HUES64 (cell line): ENCODE measurements around the gene MAOA.
"Not testable (repeated sequence)": the region's sequence is repeated elsewhere in the genome, so short reads cannot be mapped to it uniquely, and the experiment has no call there.

Source experiments
- H3K27ac ChIP-seq: 2 replicates; pipeline ENCODE4 v1.7.0; 2013; ENCODE audit warnings: low read depth, low read length, inconsistent platforms
- H3K27me3 ChIP-seq: 2 replicates; pipeline ENCODE4 v1.6.1; 2013; ENCODE audit warnings: mild to moderate bottlenecking, low read length; ENCODE audit not compliant: insufficient read depth
- H3K36me3 ChIP-seq: 2 replicates; pipeline ENCODE4 v1.6.1; 2013; ENCODE audit warnings: mild to moderate bottlenecking, low read length; ENCODE audit not compliant: insufficient read depth
- H3K4me1 ChIP-seq: 2 replicates; pipeline ENCODE4 v1.6.1; 2013; ENCODE audit warnings: mild to moderate bottlenecking, low read length, moderate library complexity; ENCODE audit not compliant: insufficient read depth
- H3K4me3 ChIP-seq: 2 replicates; pipeline ENCODE4 v1.5.1; 2013; ENCODE audit warnings: mild to moderate bottlenecking, low read length, moderate library complexity
- H3K9ac ChIP-seq: 2 replicates; pipeline ENCODE4 v1.6.1; 2013; ENCODE audit warnings: mild to moderate bottlenecking, low read depth, low read length
- H3K9me3 ChIP-seq: 2 replicates; pipeline ENCODE4 v1.6.1; 2013; ENCODE audit warnings: low read depth, low read length; ENCODE audit not compliant: insufficient read depth
- WGBS: fragments of 150-250, 120-280 bp; methylation state at CpG from one replicate; pipeline ENCODE4 v1.1.7; 2013; ENCODE audit warnings: missing lambda C conversion rate; 5-methylcytosine and 5-hydroxymethylcytosine counted together

The MAOA gene

GRCh38 chrX:43718081-43718480, 62.0 kb downstream of the MAOA start:
- Histone ChIP-seq H3K27ac (no peak overlapping the region), H3K27me3 (no peaks in the 10 kb centered on the region), H3K36me3 (no peaks in the 10 kb centered on the region), H3K9ac (no peak overlapping the region), H3K4me1 (no peaks in the 10 kb centered on the region), H3K9me3 (no peaks in the 10 kb centered on the region), H3K4me3 (no peak overlapping the region)
- 83% methylated on average over 1 of the region's 1 CpG for WGBS

GRCh38 chrX:43718546-43718945, 62.4 kb downstream of the MAOA start:
- Histone ChIP-seq H3K9ac (no peak overlapping the region), H3K36me3 (no peaks in the 10 kb centered on the region), H3K27ac (no peak overlapping the region), H3K4me1 (no peaks in the 10 kb centered on the region), H3K4me3 (no peak overlapping the region), H3K9me3 (no peaks in the 10 kb centered on the region), H3K27me3 (no peaks in the 10 kb centered on the region)
- WGBS: 90% methylated on average over 6 of the region's 6 CpGs

GRCh38 chrX:43718956-43719355, 62.9 kb downstream of the MAOA start:
- Histone ChIP-seq H3K27me3 (no peaks in the 10 kb centered on the region), H3K27ac (no peak overlapping the region), H3K9me3 (no peaks in the 10 kb centered on the region), H3K36me3 (no peaks in the 10 kb centered on the region), H3K9ac (no peak overlapping the region), H3K4me3 (no peak overlapping the region), H3K4me1 (no peaks in the 10 kb centered on the region)
- 92% methylated on average over 1 of the region's 1 CpG for WGBS

- Histone ChIP-seq H3K9me3 (no peaks in the 10 kb centered on the region), H3K9ac (no peak overlapping the region), H3K4me1 (no peaks in the 10 kb centered on the region), H3K36me3 (no peaks in the 10 kb centered on the region), H3K27ac (no peak overlapping the region), H3K27me3 (no peaks in the 10 kb centered on the region), H3K4me3 (no peak overlapping the region)
- WGBS: 89% methylated on average over 3 of the region's 3 CpGs
Observed at GRCh38 chrX:43720082-43720481, 64.0 kb downstream of the MAOA start.

GRCh38 chrX:43720961-43721360, 64.9 kb downstream of the MAOA start:
- Histone ChIP-seq H3K9me3 (no peaks in the 10 kb centered on the region), H3K27ac (no peak overlapping the region), H3K4me1 (no peaks in the 10 kb centered on the region), H3K4me3 (no peak overlapping the region), H3K36me3 (no peaks in the 10 kb centered on the region), H3K9ac (no peak overlapping the region), H3K27me3 (no peaks in the 10 kb centered on the region)
- WGBS: 94% methylated on average over 1 of the region's 1 CpG

DNA sequence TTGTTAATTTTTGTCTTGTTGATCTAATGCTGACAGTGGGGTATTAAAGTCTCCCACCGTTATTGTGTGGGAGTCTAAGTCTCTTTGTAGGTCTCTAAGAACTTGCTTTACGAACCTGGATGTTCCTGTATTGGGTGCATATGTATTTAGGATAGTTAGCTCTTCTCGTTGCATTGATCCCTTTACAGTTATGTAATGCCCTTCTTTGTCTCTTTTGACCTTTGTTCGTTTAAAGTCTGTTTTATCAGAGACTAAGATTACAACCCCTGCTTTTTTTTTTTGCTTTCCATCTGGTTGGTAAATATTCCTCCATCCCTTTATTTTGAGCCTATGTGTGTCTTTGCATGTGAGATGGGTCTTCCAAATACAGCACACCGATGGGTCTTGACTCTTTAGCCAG, 69.1 kb downstream of the MAOA start:
- not testable (repeated sequence) for H3K9ac ChIP-seq, H3K27ac ChIP-seq, H3K27me3 ChIP-seq, H3K4me1 ChIP-seq, H3K9me3 ChIP-seq, H3K36me3 ChIP-seq, H3K4me3 ChIP-seq
- WGBS: 94% methylated on average over 5 of the region's 5 CpGs

DNA sequence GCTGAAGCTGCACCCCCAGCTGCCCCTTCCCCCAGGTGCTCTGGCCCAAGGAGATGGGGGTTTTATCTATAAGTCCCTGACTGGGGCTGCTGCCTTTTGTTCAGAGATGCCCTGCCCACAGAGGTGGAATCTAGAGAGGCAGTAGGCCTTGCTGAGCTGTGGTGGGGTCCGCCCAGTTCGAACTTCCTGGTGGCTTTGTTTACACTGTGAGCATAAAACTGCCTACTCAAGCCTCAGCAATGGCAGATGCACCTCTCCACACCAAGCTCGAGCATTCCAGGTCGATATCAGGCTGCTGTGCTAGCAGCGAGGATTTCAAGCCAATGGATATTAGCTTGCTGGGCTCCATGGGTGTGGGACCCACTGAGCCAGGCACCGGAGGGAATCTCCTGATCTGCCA, 71.2 kb downstream of the MAOA start:
- not testable (repeated sequence) for H3K9ac ChIP-seq, H3K9me3 ChIP-seq, H3K27me3 ChIP-seq, H3K4me1 ChIP-seq, H3K27ac ChIP-seq, H3K4me3 ChIP-seq, H3K36me3 ChIP-seq
- WGBS: 91% methylated on average over 6 of the region's 6 CpGs

DNA sequence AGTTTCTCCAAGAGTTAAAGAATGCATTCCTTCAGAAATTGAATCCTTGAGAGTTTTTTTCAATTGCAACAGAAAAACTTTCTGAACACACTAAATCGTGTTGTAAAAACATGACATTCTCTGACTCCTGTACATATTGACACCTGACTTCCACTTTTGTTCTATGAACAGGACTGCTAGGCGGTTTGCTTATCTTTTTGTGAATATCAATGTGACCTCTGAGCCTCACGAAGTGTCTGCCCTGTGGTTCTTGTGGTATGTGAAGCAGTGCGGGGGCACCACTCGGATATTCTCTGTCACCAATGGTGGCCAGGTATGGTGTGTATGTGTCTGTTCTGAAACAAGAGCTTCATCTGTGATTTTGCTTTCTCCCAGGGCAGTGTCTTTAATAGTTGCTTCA, 71.9 kb downstream of the MAOA start:
- Histone ChIP-seq H3K27me3 (no peaks in the 10 kb centered on the region), H3K4me1 (no peaks in the 10 kb centered on the region), H3K27ac (no peak overlapping the region), H3K9ac (no peak overlapping the region), H3K36me3 (no peaks in the 10 kb centered on the region), H3K9me3 (no peaks in the 10 kb centered on the region), H3K4me3 (no peak overlapping the region)
- 95% methylated on average over 5 of the region's 5 CpGs for WGBS

DNA sequence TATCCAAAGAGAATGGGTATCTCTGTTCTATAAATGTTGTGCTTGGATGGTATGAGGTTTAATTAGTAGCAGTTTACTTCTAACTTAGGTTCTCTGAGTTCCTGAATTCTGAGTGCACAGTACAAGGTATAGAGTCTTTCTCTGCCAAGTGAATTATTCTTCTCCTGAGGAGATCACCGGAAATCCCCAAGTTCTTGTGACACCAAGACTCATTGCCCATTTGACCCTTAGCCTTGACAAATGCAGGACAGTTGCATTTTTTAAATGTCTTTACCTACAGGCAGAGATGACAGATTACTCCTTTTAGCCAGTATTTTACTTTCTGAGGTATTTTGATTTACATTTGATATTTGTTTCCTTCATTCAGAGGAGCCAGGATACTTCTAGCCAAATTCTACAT, 72.9 kb downstream of the MAOA start:
- no peaks in the 10 kb centered on the region for H3K9me3 ChIP-seq
- WGBS: 96% methylated on average over 1 of the region's 1 CpG
- no peaks in the 10 kb centered on the region for H3K27me3 ChIP-seq
- H3K4me3 ChIP-seq: no peak overlapping the region
- no peaks in the 10 kb centered on the region for H3K36me3 ChIP-seq
- H3K4me1 ChIP-seq: no peaks in the 10 kb centered on the region
- H3K27ac ChIP-seq: no peak overlapping the region
- H3K9ac ChIP-seq: no peak overlapping the region

DNA sequence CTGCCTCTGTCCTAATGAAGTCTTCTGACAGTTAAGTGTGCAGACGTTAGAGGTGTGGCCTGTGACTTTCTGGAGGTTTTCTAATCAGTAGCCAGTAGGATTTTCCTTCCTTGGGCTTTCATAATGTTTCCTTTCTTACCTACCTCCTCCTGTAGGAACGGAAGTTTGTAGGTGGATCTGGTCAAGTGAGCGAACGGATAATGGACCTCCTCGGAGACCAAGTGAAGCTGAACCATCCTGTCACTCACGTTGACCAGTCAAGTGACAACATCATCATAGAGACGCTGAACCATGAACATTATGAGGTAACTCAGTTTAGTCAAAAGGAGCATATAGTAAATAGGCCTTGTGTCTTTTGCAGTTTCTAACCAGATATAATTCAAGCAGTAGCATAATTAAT, 75.0 kb downstream of the MAOA start:
- Histone ChIP-seq H3K27me3 (no peaks in the 10 kb centered on the region), H3K4me1 (no peaks in the 10 kb centered on the region), H3K9ac (no peak overlapping the region), H3K27ac (no peak overlapping the region), H3K4me3 (no peak overlapping the region), H3K9me3 (no peaks in the 10 kb centered on the region), H3K36me3 (no peaks in the 10 kb centered on the region)
- WGBS: 95% methylated on average over 7 of the region's 7 CpGs

DNA sequence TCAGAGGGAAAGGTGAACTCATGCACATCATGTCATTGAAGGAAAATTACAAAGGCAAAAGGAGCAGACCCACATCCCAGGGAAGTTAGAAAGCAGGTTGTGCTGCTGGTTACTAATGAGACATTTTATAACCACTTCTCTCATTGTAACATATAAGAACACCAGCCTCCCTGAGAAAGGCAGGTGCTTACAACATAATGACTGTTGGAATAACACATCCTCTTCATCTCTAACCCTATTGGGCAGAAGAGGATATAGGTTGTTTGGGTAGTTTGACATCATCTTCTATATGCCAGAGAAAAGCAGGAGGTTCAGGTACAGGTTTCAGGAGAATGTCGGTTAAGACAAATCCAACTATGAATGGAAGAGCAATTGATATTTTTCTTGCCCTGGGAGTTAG, 77.6 kb downstream of the MAOA start:
- 85% methylated on average over 1 of the region's 1 CpG for WGBS
- no peaks in the 10 kb centered on the region for H3K27me3 ChIP-seq

DNA sequence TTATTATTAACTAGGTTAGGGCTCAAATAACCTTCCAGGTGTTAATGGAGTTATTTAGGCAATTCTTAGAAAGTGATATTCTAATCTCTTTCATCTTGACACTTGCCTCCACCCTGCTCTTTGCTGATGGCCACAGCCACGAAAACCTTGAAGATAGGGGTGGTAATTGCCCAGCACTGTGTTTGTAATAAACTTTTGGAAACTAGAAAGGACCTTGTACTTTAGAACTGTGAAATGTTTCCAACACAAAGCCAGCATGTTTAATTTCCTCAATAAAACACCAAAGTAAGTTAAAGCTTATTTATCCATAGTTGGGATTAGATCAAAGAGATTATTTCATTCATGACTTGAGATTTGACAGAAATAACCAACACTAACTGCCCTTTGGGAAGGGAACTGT, 78.3 kb downstream of the MAOA start:
- no peak overlapping the region for H3K9ac ChIP-seq
- WGBS: no CpG with 5 or more reads among the region's 1 CpG
- H3K27me3 ChIP-seq: no peaks in the 10 kb centered on the region
- H3K27ac ChIP-seq: no peak overlapping the region
- H3K4me3 ChIP-seq: no peak overlapping the region
- H3K9me3 ChIP-seq: no peaks in the 10 kb centered on the region
- H3K36me3 ChIP-seq: no peaks in the 10 kb centered on the region
- H3K4me1 ChIP-seq: no peaks in the 10 kb centered on the region; the same call in 1 of the 2 replicates

More for the DNA sequence above, 77.6 kb downstream of the MAOA start:
- no peaks in the 10 kb centered on the region; the same call in 1 of the 2 replicates for H3K4me1 ChIP-seq
- no peaks in the 10 kb centered on the region for H3K9me3 ChIP-seq
- H3K27ac ChIP-seq: no peak overlapping the region
- no peak overlapping the region for H3K4me3 ChIP-seq
- H3K9ac ChIP-seq: no peak overlapping the region
- H3K36me3 ChIP-seq: no peaks in the 10 kb centered on the region
